Measurements from ENCODE around the gene AP5Z1.

AP5Z1 gene

GRCh38 chr7:4835398-4836205 is 60.2 kb downstream of the AP5Z1 start:
- DNase-seq (ENCODE audit: low read depth, low spot score): no peak
- no peak overlapping the region for H3K27ac ChIP-seq

- no peak overlapping the region for H3K27ac ChIP-seq
- no peak for DNase-seq (ENCODE audit: low read depth, low spot score)
These were observed 60.8 kb downstream of the AP5Z1 start for GRCh38 chr7:4836206-4836661.

- DNase-seq (ENCODE audit: low read depth, low spot score): no peak
- no peak overlapping the region for H3K27ac ChIP-seq
These were observed 61.8 kb downstream of the AP5Z1 start for GRCh38 chr7:4837041-4837802.

GRCh38 chr7:4837803-4838625 is 62.6 kb downstream of the AP5Z1 start:
- H3K27ac ChIP-seq: no peak overlapping the region
- DNase-seq (ENCODE audit: low read depth, low spot score): no peak

GRCh38 chr7:4838626-4839334 is 63.4 kb downstream of the AP5Z1 start:
- no peak overlapping the region for H3K27ac ChIP-seq
- no peak for DNase-seq (ENCODE audit: low read depth, low spot score)

- no peak overlapping the region for H3K27ac ChIP-seq
- DNase-seq (ENCODE audit: low read depth, low spot score): no peak
These were observed 64.7 kb downstream of the AP5Z1 start for GRCh38 chr7:4840079-4840501.

All from epithelial cell of prostate (primary cell).